Fibroblast of the aortic adventitia (primary cell): ENCODE measurements around the gene FOXP1. TPM values are rescaled to one million over a fixed set of nuclear protein-coding genes. Genes with fewer than 3 reads are reported as not detected.

ENCODE experiments used
- DNase-seq: peaks from one replicate; pipeline ENCODE4 v3.0.0-alpha.2; 2010; ENCODE audit warnings: low read depth
- H3K4me3 ChIP-seq: 2 replicates; pipeline ENCODE4 v1.5.1; 2011; ENCODE audit warnings: low read depth, mild to moderate bottlenecking, control low read depth, low read length, moderate library complexity
- CTCF ChIP-seq: IDR thresholded peaks from 2 replicates; pipeline ENCODE4 v1.5.1; 2011; ENCODE audit warnings: mild to moderate bottlenecking, low read length, control low read depth, inconsistent platforms; ENCODE audit not compliant: insufficient read depth
- total RNA-seq: library from RNA; depleted of rRNA; stranded (reverse); fragments of >200 nt; gene quantifications from 2 replicates; pipeline ENCODE4 v1.2.3, GENCODE V29; 2012; ENCODE audit warnings: low replicate concordance

Gene FOXP1
- total RNA-seq, 1 donor = 115 TPM

- no peak for DNase-seq
- H3K4me3 ChIP-seq = no peak overlapping the region
- TF ChIP-seq CTCF = no peak
These were observed 22.9 kb downstream of the FOXP1 start for GRCh38 chr3:71560665-71561064.

GRCh38 chr3:71559578-71560162, 23.9 kb downstream of the FOXP1 start:
- no peak for DNase-seq
- TF ChIP-seq CTCF = no peak
- no peak overlapping the region for H3K4me3 ChIP-seq

- DNase-seq = no peak
- no peak for TF ChIP-seq CTCF
These were observed 24.5 kb downstream of the FOXP1 start for GRCh38 chr3:71559021-71559420.

GRCh38 chr3:71554649-71555048, 28.9 kb downstream of the FOXP1 start:
- TF ChIP-seq CTCF = no peak
- no peak overlapping the region for H3K4me3 ChIP-seq
- no peak for DNase-seq

More at GRCh38 chr3:71559021-71559420, 24.5 kb downstream of the FOXP1 start:
- no peak overlapping the region for H3K4me3 ChIP-seq

GRCh38 chr3:71551311-71551919, 32.1 kb downstream of the FOXP1 start:
- no peak overlapping the region for H3K4me3 ChIP-seq
- no peak for TF ChIP-seq CTCF
- DNase-seq = peak; percentile 69

- TF ChIP-seq CTCF = no peak
- no peak overlapping the region for H3K4me3 ChIP-seq
- no peak for DNase-seq
These were observed 33.6 kb downstream of the FOXP1 start for GRCh38 chr3:71549951-71550350.
